A204.1 (cell line): ENCODE measurements around the gene NANP.
"Not testable (repeated sequence)": the region's sequence is repeated elsewhere in the genome, so short reads cannot be mapped to it uniquely, and the experiment has no call there.

Experiments
- FAIRE-seq: peaks from 2 replicates; lab custom pipeline; 2012; peaks lifted over from hg19 to GRCh38; lab: Jason Lieb, UNC

The NANP gene

GRCh38 chr20:25606094-25606695 lies 17.6 kb downstream of the NANP start:
- no peak for FAIRE-seq

GRCh38 chr20:25605148-25605547 lies 18.7 kb downstream of the NANP start:
- FAIRE-seq = no peak

- no peak for FAIRE-seq
Observed at GRCh38 chr20:25604611-25605010, 19.2 kb downstream of the NANP start.

- FAIRE-seq = not testable (repeated sequence)
Observed at GRCh38 chr20:25602914-25603309, 20.9 kb downstream of the NANP start.

- FAIRE-seq = not testable (repeated sequence)
Observed at GRCh38 chr20:25602191-25602913, 21.5 kb downstream of the NANP start.

- no peak for FAIRE-seq
Observed at GRCh38 chr20:25601659-25602058, 22.2 kb downstream of the NANP start.

- no peak for FAIRE-seq
Observed at GRCh38 chr20:25600632-25601031, 23.2 kb downstream of the NANP start.

GRCh38 chr20:25592135-25592852 lies 31.5 kb downstream of the NANP start:
- FAIRE-seq = no peak

- not testable (repeated sequence) for FAIRE-seq
Observed at GRCh38 chr20:25590778-25591177, 33.0 kb downstream of the NANP start.

GRCh38 chr20:25588491-25588890 lies 35.3 kb downstream of the NANP start:
- no peak for FAIRE-seq

GRCh38 chr20:25587536-25587935 lies 36.3 kb downstream of the NANP start:
- FAIRE-seq = no peak

GRCh38 chr20:25586877-25587276 lies 36.9 kb downstream of the NANP start:
- no peak for FAIRE-seq

- no peak for FAIRE-seq
Observed at GRCh38 chr20:25584905-25585704, 38.7 kb downstream of the NANP start, which contains the start of gene NINL. Gene NINL, minus strand, starts transcription at chr20:25585531. Its CDS starts 58,944 bp downstream, at chr20:25526587.

- not testable (repeated sequence) for FAIRE-seq
Observed at GRCh38 chr20:25583607-25584006, 40.2 kb downstream of the NANP start.

GRCh38 chr20:25580711-25581110 lies 43.1 kb downstream of the NANP start:
- FAIRE-seq = no peak

- no peak for FAIRE-seq
Observed at GRCh38 chr20:25579081-25579770, 44.6 kb downstream of the NANP start.

- no peak for FAIRE-seq
Observed at GRCh38 chr20:25576783-25577530, 46.9 kb downstream of the NANP start.

- FAIRE-seq = no peak
Observed at GRCh38 chr20:25574411-25574810, 49.4 kb downstream of the NANP start.

- no peak for FAIRE-seq
Observed at GRCh38 chr20:25573288-25574251, 50.2 kb downstream of the NANP start.

GRCh38 chr20:25571817-25572216 lies 52.0 kb downstream of the NANP start:
- no peak for FAIRE-seq
